ENCODE results near the gene NRG2.

DNA sequence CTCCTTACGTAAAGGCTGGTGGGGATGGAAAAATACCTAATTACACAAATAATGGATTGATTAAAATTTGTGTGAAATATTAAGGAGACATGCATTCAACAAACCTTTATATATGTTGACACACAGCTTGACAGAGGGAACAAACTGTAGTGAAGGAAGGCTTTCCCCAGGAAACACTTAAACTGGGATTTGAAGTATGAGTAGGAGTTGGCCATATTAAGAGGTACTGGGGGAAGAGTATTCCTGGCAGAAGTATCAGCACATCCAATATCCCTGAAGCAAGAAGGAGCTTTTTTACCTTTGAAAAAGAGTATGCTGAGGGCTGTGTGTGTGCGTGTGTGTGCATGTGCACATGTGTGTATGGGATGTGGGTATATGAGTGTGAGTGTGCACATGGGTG is 136.4 kb downstream of the NRG2 start:
- TF ChIP-seq, protein P1, sequence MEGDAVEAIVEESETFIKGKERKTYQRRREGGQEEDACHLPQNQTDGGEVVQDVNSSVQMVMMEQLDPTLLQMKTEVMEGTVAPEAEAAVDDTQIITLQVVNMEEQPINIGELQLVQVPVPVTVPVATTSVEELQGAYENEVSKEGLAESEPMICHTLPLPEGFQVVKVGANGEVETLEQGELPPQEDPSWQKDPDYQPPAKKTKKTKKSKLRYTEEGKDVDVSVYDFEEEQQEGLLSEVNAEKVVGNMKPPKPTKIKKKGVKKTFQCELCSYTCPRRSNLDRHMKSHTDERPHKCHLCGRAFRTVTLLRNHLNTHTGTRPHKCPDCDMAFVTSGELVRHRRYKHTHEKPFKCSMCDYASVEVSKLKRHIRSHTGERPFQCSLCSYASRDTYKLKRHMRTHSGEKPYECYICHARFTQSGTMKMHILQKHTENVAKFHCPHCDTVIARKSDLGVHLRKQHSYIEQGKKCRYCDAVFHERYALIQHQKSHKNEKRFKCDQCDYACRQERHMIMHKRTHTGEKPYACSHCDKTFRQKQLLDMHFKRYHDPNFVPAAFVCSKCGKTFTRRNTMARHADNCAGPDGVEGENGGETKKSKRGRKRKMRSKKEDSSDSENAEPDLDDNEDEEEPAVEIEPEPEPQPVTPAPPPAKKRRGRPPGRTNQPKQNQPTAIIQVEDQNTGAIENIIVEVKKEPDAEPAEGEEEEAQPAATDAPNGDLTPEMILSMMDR (conservative IDR thresholded peaks at IDR 0.05; ENCODE audit: low read depth in 2 of 2) = no peak
- TF ChIP-seq, protein P2, sequence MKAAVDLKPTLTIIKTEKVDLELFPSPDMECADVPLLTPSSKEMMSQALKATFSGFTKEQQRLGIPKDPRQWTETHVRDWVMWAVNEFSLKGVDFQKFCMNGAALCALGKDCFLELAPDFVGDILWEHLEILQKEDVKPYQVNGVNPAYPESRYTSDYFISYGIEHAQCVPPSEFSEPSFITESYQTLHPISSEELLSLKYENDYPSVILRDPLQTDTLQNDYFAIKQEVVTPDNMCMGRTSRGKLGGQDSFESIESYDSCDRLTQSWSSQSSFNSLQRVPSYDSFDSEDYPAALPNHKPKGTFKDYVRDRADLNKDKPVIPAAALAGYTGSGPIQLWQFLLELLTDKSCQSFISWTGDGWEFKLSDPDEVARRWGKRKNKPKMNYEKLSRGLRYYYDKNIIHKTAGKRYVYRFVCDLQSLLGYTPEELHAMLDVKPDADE (IDR thresholded peaks at IDR 0.05) = no peak
- TF ChIP-seq POLR2AphosphoS5 (IDR thresholded peaks at IDR 0.05; ENCODE audit: low read depth) = no peak
- no peak for TF ChIP-seq EZH2phosphoT487 (IDR thresholded peaks at IDR 0.05; ENCODE audit: unreplicated experiment)

Measured in GM23338 (cell line).